Measurements from ENCODE around the gene KMT2C.

DNA sequence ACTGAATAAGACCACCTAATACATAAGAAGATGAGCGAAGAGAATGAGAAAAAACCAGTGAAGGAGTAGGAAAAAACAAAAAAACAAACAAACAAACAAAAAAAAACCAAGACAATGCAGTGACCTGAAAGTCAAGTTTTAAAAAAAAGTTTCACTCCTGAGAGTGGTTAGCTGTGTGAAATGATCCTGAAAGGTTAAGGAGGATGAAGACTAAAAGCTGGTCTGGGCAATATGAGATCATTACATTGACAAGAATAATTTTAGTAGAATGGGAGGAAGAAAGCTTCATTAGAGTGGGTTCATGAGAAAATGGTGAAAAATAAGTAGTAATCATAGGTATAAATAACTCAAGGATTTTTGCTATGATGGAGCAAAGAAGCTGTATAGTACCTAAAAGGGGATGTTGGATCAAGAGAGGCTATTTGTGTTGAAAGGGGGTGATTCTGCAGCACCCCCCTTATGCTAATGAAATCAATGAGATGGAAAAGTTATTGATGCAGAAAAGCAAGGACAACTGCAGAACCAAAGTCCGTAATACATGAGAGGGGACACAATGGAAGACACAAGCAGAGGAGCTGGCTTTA lies 80.2 kb downstream of the KMT2C start:
- TF ChIP-seq POLR2A (IDR thresholded peaks at IDR 0.05) = no peak
- TF ChIP-seq, protein P1, sequence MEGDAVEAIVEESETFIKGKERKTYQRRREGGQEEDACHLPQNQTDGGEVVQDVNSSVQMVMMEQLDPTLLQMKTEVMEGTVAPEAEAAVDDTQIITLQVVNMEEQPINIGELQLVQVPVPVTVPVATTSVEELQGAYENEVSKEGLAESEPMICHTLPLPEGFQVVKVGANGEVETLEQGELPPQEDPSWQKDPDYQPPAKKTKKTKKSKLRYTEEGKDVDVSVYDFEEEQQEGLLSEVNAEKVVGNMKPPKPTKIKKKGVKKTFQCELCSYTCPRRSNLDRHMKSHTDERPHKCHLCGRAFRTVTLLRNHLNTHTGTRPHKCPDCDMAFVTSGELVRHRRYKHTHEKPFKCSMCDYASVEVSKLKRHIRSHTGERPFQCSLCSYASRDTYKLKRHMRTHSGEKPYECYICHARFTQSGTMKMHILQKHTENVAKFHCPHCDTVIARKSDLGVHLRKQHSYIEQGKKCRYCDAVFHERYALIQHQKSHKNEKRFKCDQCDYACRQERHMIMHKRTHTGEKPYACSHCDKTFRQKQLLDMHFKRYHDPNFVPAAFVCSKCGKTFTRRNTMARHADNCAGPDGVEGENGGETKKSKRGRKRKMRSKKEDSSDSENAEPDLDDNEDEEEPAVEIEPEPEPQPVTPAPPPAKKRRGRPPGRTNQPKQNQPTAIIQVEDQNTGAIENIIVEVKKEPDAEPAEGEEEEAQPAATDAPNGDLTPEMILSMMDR (IDR thresholded peaks at IDR 0.05) = no peak

Measured in Peyer's patch (tissue), 4 donors.